OCI-LY1 (cell line): ENCODE data around the gene PTK7.
"Not testable (repeated sequence)": the region's sequence is repeated elsewhere in the genome, so short reads cannot be mapped to it uniquely, and the experiment has no call there.

Source experiments
- H2AFZ ChIP-seq: fragments of 200-600 bp; sonication (generic), shearing (Covaris generic); 2 replicates; pipeline ENCODE4 v1.6.0; 2014; ENCODE audit warnings: antibody characterized with exemption, mild to moderate bottlenecking, low read length
- H3F3A ChIP-seq: fragments of 200-600 bp; sonication (generic), shearing (Covaris generic); 2 replicates; pipeline ENCODE4 v1.6.0; 2014; ENCODE audit warnings: mild to moderate bottlenecking, antibody characterized with exemption, low read length, moderate library complexity; ENCODE audit not compliant: insufficient read depth
- H3K27ac ChIP-seq: fragments of 200-600 bp; sonication (generic); 2 replicates; pipeline ENCODE4 v1.5.1; 2014; ENCODE audit warnings: low read length, mixed run types, mild to moderate bottlenecking, low read depth; ENCODE audit not compliant: poor library complexity, severe bottlenecking
- H3K27me3 ChIP-seq: fragments of 200-600 bp; sonication (generic); 2 replicates; pipeline ENCODE4 v1.6.0; 2014; ENCODE audit warnings: antibody characterized with exemption, mild to moderate bottlenecking, low read length, moderate library complexity; ENCODE audit not compliant: insufficient read depth
- H3K36me3 ChIP-seq: fragments of 200-600 bp; sonication (generic); 2 replicates; pipeline ENCODE4 v1.6.1; 2014; ENCODE audit warnings: mild to moderate bottlenecking, antibody characterized with exemption, low read length, moderate library complexity, mixed read lengths; ENCODE audit not compliant: insufficient read depth
- H3K4me1 ChIP-seq: fragments of 200-600 bp; sonication (generic); 2 replicates; pipeline ENCODE4 v1.5.1; 2014; ENCODE audit warnings: mild to moderate bottlenecking, low read length, moderate library complexity; ENCODE audit not compliant: insufficient read depth, severe bottlenecking
- H3K4me2 ChIP-seq: fragments of 200-600 bp; sonication (generic), shearing (Covaris generic); 2 replicates; pipeline ENCODE4 v1.6.1; 2014; ENCODE audit warnings: low read length
- H3K4me3 ChIP-seq: fragments of 200-600 bp; sonication (generic); 2 replicates; pipeline ENCODE4 v1.5.1; 2014; ENCODE audit warnings: low read length, low read depth, mild to moderate bottlenecking, mixed read lengths; ENCODE audit not compliant: poor library complexity, severe bottlenecking
- H3K79me2 ChIP-seq: fragments of 200-600 bp; shearing (Covaris generic); 2 replicates; pipeline ENCODE4 v1.6.1; 2016; ENCODE audit warnings: mixed run types, low read length, mixed read lengths; ENCODE audit not compliant: insufficient read depth
- H3K9ac ChIP-seq: fragments of 200-600 bp; sonication (generic), shearing (Covaris generic); 2 replicates; pipeline ENCODE4 v1.6.1; 2014; ENCODE audit warnings: mild to moderate bottlenecking, low read length, mixed read lengths
- H3K9me2 ChIP-seq: fragments of 200-600 bp; sonication (generic), shearing (Covaris generic); 2 replicates; pipeline ENCODE4 v1.6.1; 2014; ENCODE audit warnings: low read depth, mild to moderate bottlenecking, low read length, mixed read lengths
- H3K9me3 ChIP-seq: fragments of 200-600 bp; shearing (Covaris generic); 2 replicates; pipeline ENCODE4 v1.6.1; 2014; ENCODE audit warnings: low read length, mixed read lengths
- H4K20me1 ChIP-seq: fragments of 200-600 bp; sonication (generic), shearing (Covaris generic); 2 replicates; pipeline ENCODE4 v1.6.0; 2016; ENCODE audit warnings: mild to moderate bottlenecking, low read length; ENCODE audit not compliant: insufficient read depth
- EZH2 ChIP-seq: fragments of 200-600 bp; sonication (generic), shearing (Covaris generic); IDR thresholded peaks from 2 replicates; pipeline ENCODE4 v1.8.0; 2017; ENCODE audit warnings: borderline replicate concordance, mixed run types, mild to moderate bottlenecking, antibody characterized with exemption, low read length, moderate library complexity, mixed read lengths
- TF ChIP-seq, protein P1 (sequence below): fragments of 200-600 bp; sonication (generic), shearing (Covaris generic); IDR thresholded peaks from 2 replicates; pipeline ENCODE4 v1.5.1; 2017; ENCODE audit warnings: mild to moderate bottlenecking, antibody characterized with exemption, low read length, moderate library complexity, mixed read lengths

PTK7 gene

GRCh38 chr6:43115365-43115764, 39.3 kb downstream of the PTK7 start:
- no peaks in the 10 kb centered on the region for H3K9me2 ChIP-seq
- H3K4me2 ChIP-seq, result no peak overlapping the region
- no peaks in the 10 kb centered on the region for H4K20me1 ChIP-seq
- H3K4me1 ChIP-seq, result no peaks in the 10 kb centered on the region
- H2AFZ ChIP-seq, result no peak overlapping the region
- H3K4me3 ChIP-seq, result no peak overlapping the region
- no peaks in the 10 kb centered on the region for H3F3A ChIP-seq
- H3K27me3 ChIP-seq, result peaks cover 4% of the 10 kb centered on the region; the same call in 1 of the 2 replicates
- H3K9me3 ChIP-seq, result no peaks in the 10 kb centered on the region
- H3K9ac ChIP-seq, result no peak overlapping the region
- H3K27ac ChIP-seq, result no peak overlapping the region
- H3K79me2 ChIP-seq, result no peaks in the 10 kb centered on the region
- no peaks in the 10 kb centered on the region for H3K36me3 ChIP-seq
- TF ChIP-seq, protein P1, sequence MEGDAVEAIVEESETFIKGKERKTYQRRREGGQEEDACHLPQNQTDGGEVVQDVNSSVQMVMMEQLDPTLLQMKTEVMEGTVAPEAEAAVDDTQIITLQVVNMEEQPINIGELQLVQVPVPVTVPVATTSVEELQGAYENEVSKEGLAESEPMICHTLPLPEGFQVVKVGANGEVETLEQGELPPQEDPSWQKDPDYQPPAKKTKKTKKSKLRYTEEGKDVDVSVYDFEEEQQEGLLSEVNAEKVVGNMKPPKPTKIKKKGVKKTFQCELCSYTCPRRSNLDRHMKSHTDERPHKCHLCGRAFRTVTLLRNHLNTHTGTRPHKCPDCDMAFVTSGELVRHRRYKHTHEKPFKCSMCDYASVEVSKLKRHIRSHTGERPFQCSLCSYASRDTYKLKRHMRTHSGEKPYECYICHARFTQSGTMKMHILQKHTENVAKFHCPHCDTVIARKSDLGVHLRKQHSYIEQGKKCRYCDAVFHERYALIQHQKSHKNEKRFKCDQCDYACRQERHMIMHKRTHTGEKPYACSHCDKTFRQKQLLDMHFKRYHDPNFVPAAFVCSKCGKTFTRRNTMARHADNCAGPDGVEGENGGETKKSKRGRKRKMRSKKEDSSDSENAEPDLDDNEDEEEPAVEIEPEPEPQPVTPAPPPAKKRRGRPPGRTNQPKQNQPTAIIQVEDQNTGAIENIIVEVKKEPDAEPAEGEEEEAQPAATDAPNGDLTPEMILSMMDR, result no peak

DNA sequence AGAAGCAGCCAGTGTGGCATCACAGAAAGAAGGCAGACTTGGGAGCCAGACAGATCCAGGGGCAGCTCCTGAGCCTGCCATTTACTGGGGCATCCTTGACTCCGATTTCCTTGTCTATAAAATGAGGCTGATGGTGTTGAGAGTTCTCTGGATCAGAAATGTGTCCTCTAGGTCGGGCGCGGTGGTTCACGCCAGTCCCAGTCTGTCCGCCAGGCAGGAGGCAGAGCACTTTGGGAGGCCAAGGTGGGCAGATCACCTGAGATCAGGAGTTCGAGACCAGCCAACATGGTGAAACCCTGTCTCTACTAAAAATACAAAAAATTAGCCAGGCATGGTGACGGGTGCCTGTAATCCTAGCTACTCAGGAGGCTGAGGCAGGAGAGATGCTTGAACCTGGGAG, 41.4 kb downstream of the PTK7 start:
- H3K9me3 ChIP-seq, H3K4me1 ChIP-seq, H2AFZ ChIP-seq, H3K9ac ChIP-seq, H3K9me2 ChIP-seq, H3K4me3 ChIP-seq, H3K27ac ChIP-seq, H4K20me1 ChIP-seq, H3K36me3 ChIP-seq, H3K27me3 ChIP-seq, H3K4me2 ChIP-seq, H3K79me2 ChIP-seq, H3F3A ChIP-seq: not testable (repeated sequence)

DNA sequence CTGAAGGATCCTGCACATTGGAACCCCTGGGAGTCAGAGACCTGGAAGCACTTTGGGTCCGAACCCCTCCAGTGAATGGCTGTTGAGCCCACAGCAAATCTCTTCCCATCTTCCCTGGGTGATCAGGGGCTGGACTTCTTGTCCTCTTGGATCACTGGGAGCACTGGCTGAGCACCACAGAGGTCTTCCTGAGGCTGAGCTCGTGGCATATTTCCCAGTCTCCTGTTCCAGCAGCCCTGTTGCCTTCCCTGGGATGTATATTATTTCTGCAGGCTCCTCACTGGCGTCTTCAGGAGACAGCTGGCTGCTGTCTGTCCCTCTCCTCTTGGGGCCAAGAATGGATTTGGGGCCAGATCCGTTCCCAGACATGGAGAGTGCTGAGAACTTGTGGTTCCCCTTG, 43.4 kb downstream of the PTK7 start:
- no peaks in the 10 kb centered on the region for H3K9me3 ChIP-seq
- no peaks in the 10 kb centered on the region for H3K9me2 ChIP-seq
- H3K4me1 ChIP-seq, result no peaks in the 10 kb centered on the region
- H3K36me3 ChIP-seq, result no peaks in the 10 kb centered on the region
- TF ChIP-seq, protein P1, result no peak
- TF ChIP-seq EZH2, result no peak
- H3K27ac ChIP-seq, result no peak overlapping the region
- no peak overlapping the region for H3K4me3 ChIP-seq
- no peak overlapping the region for H3K9ac ChIP-seq
- H4K20me1 ChIP-seq, result no peaks in the 10 kb centered on the region
- H3K4me2 ChIP-seq, result no peak overlapping the region
- peaks cover 4% of the 10 kb centered on the region; the same call in 1 of the 2 replicates for H3K27me3 ChIP-seq
- H2AFZ ChIP-seq, result no peak overlapping the region
- H3F3A ChIP-seq, result no peaks in the 10 kb centered on the region
- H3K79me2 ChIP-seq, result no peaks in the 10 kb centered on the region

GRCh38 chr6:43120101-43120763, 44.1 kb downstream of the PTK7 start:
- H3K4me1 ChIP-seq, result no peaks in the 10 kb centered on the region
- no peak overlapping the region for H3K4me3 ChIP-seq
- H3K79me2 ChIP-seq, result no peaks in the 10 kb centered on the region
- no peaks in the 10 kb centered on the region for H3K9me3 ChIP-seq
- no peaks in the 10 kb centered on the region for H3K9me2 ChIP-seq
- H3K4me2 ChIP-seq, result no peak overlapping the region
- TF ChIP-seq, protein P1, result no peak
- TF ChIP-seq EZH2, result no peak
- H2AFZ ChIP-seq, result no peak overlapping the region
- no peaks in the 10 kb centered on the region for H3F3A ChIP-seq
- H3K27me3 ChIP-seq, result peaks cover 4% of the 10 kb centered on the region; the same call in 1 of the 2 replicates
- H3K36me3 ChIP-seq, result no peaks in the 10 kb centered on the region
- no peaks in the 10 kb centered on the region for H4K20me1 ChIP-seq
- no peak overlapping the region for H3K27ac ChIP-seq
- H3K9ac ChIP-seq, result no peak overlapping the region
